GM21737 (cell line): ENCODE measurements around the gene ADCYAP1R1.

ENCODE experiments used
- ATAC-seq: cut with Tn5 transposase; IDR thresholded peaks from one replicate; pipeline ENCODE4 v1.9.1; 2021; ENCODE audit warnings: mild to moderate bottlenecking, moderate library complexity; ENCODE audit not compliant: unreplicated experiment

The ADCYAP1R1 gene

GRCh38 chr7:31066516-31067130 lies 14.5 kb downstream of the ADCYAP1R1 start:
- no peak for ATAC-seq

- ATAC-seq: no peak
These were observed 15.4 kb downstream of the ADCYAP1R1 start for GRCh38 chr7:31067491-31067890.

GRCh38 chr7:31068006-31068675 lies 16.0 kb downstream of the ADCYAP1R1 start:
- no peak for ATAC-seq

- no peak for ATAC-seq
These were observed 17.9 kb downstream of the ADCYAP1R1 start for GRCh38 chr7:31069860-31070555.

- no peak for ATAC-seq
These were observed 19.0 kb downstream of the ADCYAP1R1 start for GRCh38 chr7:31070991-31071644.

GRCh38 chr7:31071645-31072029 lies 19.5 kb downstream of the ADCYAP1R1 start:
- ATAC-seq: no peak

GRCh38 chr7:31073326-31074119 lies 21.4 kb downstream of the ADCYAP1R1 start:
- ATAC-seq: no peak

- no peak for ATAC-seq
These were observed 21.9 kb downstream of the ADCYAP1R1 start for GRCh38 chr7:31074120-31074383.

GRCh38 chr7:31074403-31075085 lies 22.4 kb downstream of the ADCYAP1R1 start:
- ATAC-seq: no peak

- no peak for ATAC-seq
These were observed 22.9 kb downstream of the ADCYAP1R1 start for GRCh38 chr7:31075086-31075405.

- ATAC-seq: no peak
These were observed 23.9 kb downstream of the ADCYAP1R1 start for GRCh38 chr7:31076051-31076450.

GRCh38 chr7:31076641-31077310 lies 24.7 kb downstream of the ADCYAP1R1 start:
- ATAC-seq: no peak

GRCh38 chr7:31077484-31078362 lies 25.6 kb downstream of the ADCYAP1R1 start:
- no peak for ATAC-seq

GRCh38 chr7:31078363-31078990 lies 26.4 kb downstream of the ADCYAP1R1 start:
- ATAC-seq: no peak

- no peak for ATAC-seq
These were observed 27.2 kb downstream of the ADCYAP1R1 start for GRCh38 chr7:31079126-31079823.

- no peak for ATAC-seq
These were observed 27.9 kb downstream of the ADCYAP1R1 start for GRCh38 chr7:31079824-31080511.

GRCh38 chr7:31080763-31081162 lies 28.7 kb downstream of the ADCYAP1R1 start:
- ATAC-seq: no peak

- no peak for ATAC-seq
These were observed 29.9 kb downstream of the ADCYAP1R1 start for GRCh38 chr7:31082017-31082416.
